ENCODE results near the gene RABL2A.
"Not testable (repeated sequence)": the region's sequence is repeated elsewhere in the genome, so short reads cannot be mapped to it uniquely, and the experiment has no call there.

The RABL2A gene

GRCh38 chr2:113686537-113686936, 59.5 kb downstream of the RABL2A start:
- ChIA-PET CTCF (no interaction called here), POLR2A (no interaction called here)
- H3K4me3 ChIP-seq (ENCODE audit: low read depth, low read length), result no peak overlapping the region
- DNase-seq (ENCODE audit: low read depth, low spot score), result no peak
- no peak for TF ChIP-seq CTCF (IDR thresholded peaks at IDR 0.05; ENCODE audit: insufficient read depth, low read length, missing control alignments)

- CTCF ChIA-PET; DNase-seq (ENCODE audit: low read depth, low spot score); H3K4me3 ChIP-seq (ENCODE audit: low read depth, low read length); POLR2A ChIA-PET: not testable (repeated sequence)
Observed at GRCh38 chr2:113690871-113691270, 63.8 kb downstream of the RABL2A start.

Data from AG04449 (cell line).